ENCODE data around the gene ADAM8. TPM values are rescaled to one million over a fixed set of nuclear protein-coding genes. Genes with fewer than 3 reads are reported as not detected.

ADAM8 gene
- total RNA-seq, 1 donor from 2014 or later: 1.7 TPM

DNA sequence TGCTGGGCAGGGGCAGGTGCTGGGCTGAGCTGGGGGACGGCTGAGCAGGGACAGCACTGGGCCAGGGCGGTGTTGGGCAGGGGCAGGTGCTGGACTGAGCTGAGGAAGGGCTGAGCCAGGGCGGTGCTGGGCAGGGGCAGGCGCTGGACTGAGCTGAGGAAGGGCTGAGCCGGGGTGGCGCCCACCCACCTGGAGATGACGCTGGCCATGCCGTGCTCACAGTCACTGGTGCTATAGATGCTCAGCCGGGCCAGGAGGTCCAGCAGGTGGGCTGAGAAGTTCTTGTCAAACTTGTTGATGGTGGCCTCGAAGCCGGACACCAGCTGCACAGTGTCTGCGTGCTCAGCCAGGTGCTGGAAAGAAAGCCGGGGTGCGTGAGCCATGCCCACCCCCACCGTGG is 4.4 kb upstream of the ADAM8 start:
- no peak for DNase-seq

DNA sequence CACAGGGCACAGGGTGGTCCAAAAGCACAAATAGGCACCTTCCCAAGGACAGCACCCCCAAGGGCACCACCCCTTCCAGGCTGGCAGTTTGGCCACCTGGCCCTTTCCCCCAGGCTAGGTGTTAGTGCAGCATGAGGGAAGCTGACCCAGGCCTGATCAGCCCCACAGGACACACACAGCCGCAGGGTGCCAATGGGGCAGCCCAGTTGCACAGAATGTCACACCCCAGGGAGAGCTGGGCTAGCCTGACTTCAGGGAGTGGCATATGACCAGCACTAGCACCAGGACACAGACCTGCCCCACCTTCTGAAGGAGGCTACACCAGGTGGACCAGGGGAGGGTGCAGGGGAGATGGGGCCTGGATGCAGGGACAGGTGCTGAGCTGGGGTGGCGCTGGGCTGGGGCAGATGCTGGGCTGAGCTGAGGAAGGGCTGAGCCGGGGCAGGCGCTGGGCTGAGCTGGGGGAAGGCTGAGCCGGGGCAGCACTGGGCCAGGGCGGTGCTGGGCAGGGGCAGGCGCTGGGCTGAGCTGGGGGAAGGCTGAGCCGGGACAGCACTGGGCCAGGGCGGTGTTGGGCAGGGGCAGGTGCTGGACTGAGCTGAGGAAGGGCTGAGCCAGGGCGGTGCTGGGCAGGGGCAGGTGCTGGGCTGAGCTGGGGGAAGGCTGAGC is 3.9 kb upstream of the ADAM8 start:
- no peak for DNase-seq

DNA sequence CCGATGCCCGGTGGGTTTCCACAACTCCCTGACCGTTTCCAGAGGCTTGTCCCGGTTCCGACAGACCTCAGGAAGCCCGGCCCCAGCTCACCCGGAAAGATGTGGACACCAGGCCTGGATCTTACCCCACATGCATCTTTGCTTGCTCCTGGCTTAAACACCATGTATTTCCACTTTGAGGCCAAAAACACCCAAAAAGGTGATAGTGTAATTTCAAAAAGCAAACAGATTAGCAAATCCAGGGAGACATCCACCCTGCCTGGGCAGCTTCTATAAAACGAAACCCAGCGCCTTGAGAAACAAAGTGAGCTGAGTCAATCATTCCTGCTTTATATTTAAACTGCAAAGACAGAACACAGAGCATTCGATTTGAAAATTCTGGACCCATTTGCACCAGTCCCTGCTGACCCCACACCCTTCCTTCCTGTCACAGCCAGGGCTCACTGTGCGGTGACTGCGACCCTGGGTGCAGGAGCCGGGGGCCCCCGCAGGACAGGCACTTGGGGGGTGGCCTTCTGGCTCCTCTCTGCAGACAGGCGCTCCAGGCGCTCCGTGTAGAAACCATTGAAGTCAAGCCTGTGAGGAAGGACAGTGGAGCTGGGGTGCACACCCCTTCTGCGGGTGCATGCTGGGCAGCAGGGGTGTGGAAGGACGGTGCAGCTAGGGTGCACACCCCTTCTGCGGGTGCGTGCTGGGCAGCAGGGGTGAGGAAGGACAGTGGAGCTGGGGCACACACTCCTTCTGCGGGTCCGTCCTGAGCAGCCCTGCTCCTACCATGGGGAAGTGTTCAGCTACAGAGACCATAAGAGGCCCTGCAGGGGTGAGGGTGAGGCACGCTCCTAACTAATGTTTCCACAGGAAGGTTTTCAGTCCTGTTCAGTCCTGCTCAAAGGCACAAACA is 2.9 kb upstream of the ADAM8 start:
- DNase-seq: no peak

GRCh38 chr10:133278577-133279265 is 2.1 kb upstream of the ADAM8 start:
- DNase-seq: no peak

GRCh38 chr10:133277993-133278576 is 1.4 kb upstream of the ADAM8 start:
- no peak for DNase-seq

DNA sequence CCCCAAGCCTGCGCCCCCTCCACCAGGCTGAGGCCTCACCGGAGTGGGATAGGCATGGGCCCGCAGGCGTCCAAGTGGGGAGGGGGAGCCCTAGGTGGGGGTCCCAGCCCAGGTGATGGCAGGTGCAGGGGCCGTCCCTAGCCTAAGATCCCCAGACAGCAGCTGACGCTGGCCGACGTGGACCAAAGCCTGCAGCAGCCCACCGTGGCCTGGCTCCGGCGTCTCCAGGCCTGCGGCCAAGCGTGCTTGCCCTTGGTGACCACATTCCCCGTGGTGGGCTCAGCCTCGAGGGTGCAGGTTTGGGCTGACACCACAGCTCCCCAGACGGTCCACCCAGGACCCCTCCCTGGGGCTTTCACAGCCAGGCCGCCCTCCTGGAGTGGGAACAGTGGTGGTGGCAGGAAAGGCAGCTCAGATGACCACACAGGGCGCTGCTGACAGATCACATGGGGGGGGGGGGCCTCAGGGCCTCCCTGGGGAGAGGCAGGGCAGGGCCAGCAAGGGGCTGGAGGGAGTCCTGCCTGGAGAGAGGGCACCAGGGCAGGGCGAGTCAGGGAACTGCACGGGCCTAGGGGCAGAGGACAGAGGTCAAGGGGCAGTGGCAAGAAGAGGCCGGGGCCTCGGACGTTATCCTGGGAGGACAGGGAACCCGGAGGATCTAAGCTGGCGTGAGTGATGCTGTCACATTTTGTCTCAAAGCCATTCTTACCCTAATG is 767 bp upstream of the ADAM8 start:
- DNase-seq: no peak

DNA sequence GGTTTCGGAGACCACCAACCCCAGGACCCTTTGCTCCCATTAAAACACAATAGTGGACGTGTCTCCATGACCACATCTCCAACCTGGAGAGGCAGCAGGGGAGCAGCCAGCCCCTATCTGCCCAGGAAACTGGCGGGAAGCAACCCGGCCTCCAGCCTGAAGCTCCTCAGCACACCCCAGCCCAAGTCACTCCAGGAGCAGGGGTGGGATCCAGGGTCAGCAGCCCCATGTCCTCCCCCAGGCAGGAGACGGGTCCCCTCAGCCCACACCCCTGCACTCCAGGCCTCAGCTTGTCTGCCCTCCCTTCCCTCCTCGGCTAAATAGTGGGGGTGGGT is 601 bp downstream of the ADAM8 start:
- DNase-seq: no peak

DNA sequence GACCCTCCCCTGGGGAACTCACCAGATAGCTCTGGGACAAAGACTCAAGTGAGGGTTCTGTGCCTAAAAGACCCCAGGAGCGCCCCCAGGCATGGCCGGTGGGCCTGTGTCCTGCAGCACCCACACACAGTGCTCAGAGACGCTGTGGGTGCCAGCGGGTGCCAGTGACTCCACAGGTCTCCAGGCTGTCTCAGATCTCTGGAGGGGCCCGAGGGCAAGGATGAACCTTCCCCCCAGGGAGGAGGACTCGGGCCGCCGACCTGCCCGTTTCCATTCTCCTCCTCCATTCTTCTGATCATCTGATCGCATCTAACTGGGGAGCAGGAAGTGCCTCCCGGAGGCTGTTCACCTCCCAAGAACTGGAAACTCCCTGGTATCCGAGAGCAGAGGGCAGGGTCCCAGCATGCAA is 980 bp downstream of the ADAM8 start:
- DNase-seq: no peak

DNA sequence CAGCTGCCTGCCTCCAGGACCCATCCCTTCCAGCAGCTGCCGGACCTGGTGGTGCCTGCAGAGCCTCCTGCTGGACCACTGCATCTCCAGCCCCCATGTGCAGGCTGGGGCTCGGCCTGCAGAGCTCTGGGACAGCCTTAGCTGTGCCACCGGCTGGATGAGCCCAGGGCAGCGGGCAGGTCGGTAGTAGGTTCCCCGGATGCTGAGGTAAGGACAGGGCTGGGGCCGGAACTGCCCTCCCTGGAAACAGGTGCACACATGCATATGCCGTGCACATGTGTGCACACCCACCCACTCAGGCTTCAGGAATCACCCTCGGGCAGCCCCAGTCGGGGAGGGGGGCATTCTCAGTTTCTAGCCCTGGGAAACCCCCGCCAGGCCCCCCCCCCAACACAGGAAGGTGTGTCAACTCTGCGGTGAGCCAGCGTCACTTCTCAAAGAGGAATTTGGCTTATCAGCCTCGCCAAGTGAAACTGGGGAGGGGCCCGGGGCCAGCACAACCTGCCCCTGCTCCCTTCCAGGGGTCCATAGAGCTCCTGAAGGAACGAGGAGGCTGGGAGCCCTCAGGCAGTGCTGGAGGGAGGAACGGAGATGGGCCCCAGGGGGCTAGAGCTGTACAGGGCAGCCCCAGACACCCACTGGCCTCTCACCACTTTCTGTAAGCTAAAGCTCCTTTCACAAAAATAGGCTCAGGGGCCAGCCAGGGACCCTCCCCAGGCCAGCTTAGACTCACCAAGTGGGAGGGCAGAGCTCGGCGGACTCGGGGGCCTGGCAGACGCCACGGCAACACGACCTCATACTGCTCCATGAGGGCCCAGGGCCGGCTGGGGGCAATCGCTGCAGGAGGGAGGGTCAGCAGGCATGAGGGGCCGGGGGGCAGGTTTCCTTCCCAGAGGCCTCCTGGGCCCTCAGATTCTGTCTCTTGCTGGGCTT is 1.7 kb downstream of the ADAM8 start:
- DNase-seq: no peak

GRCh38 chr10:133273534-133274143 is 3.0 kb downstream of the ADAM8 start:
- DNase-seq: no peak

DNA sequence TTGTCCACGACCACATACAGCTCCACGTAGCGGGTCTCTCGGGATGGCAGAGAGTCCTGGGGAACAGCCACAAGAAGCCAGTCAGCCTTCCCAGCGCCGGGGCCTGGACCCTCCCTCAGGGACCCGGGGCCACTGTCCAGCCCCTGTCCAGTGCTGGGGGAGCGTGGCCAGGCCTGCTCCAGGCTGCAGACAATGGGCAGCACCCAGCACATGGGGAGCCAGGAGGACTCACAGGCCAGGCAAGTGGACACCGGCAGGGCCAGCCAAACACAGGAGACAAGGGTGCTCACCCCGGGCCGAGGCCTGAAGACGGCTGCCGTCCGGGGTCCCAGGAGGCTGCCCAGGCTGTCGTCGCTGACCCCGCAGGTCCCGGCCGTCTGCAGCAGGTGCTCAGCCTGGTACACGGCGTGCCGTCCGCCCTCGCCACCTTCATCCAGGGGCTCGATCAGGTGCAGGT is 3.7 kb downstream of the ADAM8 start:
- DNase-seq: no peak

DNA sequence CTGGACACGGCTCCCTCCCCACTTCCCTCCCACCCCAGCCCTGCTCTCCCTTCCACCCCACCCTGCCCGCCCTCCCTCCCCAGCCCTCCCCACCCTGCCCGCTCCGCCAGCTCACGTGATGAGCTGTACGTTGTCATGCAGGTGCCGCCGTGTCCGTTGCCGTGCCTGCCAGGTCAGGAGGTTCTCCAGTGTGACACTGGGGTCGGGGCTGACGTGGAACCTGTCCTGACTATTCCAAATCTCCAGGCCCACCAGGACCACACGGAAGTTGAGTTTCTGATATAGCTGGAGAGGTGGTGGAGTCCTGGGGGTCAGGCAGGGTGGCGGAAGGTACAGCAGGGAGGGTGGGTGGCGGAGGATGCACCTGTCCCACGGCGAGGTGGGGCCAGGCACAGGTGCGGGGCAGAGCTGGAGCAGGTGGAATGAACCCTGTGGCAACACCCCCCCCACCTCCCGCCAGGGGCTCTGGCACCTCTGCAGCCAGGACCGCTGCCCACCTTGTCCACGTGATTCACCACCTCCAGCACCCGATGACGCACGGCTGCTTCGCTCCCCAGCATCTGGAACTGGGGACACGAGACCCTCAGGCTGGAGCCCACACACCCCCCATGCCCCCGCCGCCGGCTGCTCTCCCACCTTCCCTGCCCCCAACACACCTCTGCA is 4.2 kb downstream of the ADAM8 start:
- DNase-seq: no peak

DNA sequence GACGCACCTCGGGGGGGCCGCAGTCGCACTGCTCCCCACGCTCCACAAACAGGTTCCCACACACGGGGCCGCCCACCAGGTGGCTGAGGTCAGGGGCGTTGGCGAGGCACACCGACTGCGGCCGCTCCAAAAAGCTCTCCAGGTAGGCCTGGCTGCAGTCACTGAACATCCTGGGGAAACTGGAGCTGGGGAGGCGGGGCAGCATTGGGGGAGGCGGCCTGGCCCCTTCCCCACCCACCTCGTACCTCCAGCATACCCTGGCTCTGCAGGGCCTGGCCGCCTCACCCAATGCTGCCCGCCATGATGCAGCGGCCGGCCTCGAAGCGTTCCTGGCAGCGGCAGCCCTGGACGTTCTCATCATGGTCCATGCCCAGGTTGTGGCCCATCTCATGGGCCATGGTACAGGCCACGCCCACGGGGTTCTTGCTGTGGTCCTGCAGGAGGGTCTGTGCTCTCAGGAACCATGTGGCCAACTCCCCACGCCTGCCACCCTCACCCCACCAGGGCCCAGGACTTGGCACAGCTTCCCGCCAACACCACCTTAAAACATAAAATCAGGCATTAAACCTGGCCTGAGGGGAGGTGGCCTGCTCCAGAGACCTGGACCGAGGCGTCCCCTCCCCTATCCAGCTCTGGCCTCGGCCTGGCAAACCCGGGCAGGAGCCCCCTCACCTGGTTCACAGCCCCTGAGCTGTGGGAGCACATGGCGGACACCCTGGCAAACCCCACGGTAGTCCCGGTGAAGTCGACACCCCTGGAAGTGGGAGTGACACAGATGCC is 5.0 kb downstream of the ADAM8 start:
- DNase-seq: no peak

DNA sequence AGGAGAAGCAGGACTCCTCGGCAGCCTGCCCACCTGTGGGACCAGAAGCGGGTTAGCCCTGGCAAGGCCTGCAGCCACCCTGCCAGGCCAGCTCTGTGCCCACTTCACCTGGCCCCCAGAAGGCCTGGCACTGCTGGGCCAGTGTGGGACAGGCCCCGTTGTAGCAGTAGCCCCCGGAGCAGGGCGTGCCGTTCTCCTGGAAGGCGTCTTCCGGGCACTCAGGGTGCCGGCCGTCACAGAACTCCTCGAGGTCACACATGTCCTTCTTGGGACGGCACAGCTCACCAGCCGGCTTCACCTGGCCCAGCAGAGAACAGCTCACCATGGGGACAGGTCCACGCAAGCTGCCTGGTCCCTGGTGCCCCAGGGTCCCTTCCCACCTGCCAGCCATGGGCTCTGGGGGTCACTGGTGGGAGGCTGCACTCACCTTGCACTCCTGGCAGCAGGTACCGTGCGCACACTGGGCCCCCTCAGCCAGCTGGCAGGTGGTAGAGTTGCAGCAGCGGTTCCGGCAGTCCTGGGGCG is 5.8 kb downstream of the ADAM8 start:
- no peak for DNase-seq

- DNase-seq: no peak
These were observed 6.5 kb downstream of the ADAM8 start for GRCh38 chr10:133270204-133270603.

GRCh38 chr10:133269367-133269766 is 7.3 kb downstream of the ADAM8 start:
- DNase-seq: no peak

GRCh38 chr10:133268532-133268931 is 8.1 kb downstream of the ADAM8 start:
- no peak for DNase-seq

GRCh38 chr10:133267829-133268228 is 8.8 kb downstream of the ADAM8 start:
- DNase-seq: no peak

DNA sequence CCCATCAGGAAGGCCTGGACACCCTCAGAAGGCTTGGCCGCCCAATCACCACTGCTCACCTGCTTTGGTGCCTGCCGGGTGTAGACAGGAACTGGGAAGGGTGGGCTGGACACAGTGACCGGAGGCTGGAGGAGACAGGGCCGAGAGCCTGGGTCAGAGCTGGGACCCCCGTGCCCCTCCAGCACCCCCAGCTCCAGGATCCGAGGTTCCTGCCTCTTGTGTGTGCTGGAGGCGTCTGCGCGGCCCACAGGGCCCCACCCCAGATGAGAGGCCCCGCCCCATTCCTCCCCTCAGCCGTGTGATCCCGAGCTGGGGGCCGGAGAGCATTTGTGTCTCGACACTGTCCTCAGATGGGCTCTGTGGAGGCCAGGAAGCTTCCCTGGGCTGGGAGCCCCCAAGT is 9.4 kb downstream of the ADAM8 start:
- DNase-seq: no peak

All from occipital lobe (tissue), 2 donors.